Ishikawa (cell line): ENCODE data around the gene DCUN1D2.

Experiments
- CEBPB ChIP-seq: IDR thresholded peaks from 2 replicates; pipeline ENCODE4 v1.6.1; 2012
- CREB1 ChIP-seq: IDR thresholded peaks from 2 replicates; pipeline ENCODE4 v1.6.1; 2012; ENCODE audit warnings: low read depth
- EGR1 ChIP-seq: IDR thresholded peaks from 2 replicates; pipeline ENCODE4 v1.6.1; 2012
- EP300 ChIP-seq: IDR thresholded peaks from 2 replicates; pipeline ENCODE4 v1.6.1; 2012; ENCODE audit warnings: borderline replicate concordance
- FOXM1 ChIP-seq: IDR thresholded peaks from 2 replicates; pipeline ENCODE4 v1.6.1; 2012; ENCODE audit warnings: low read depth, borderline replicate concordance
- NFIC ChIP-seq: IDR thresholded peaks from 2 replicates; pipeline ENCODE4 v1.6.1; 2012
- RAD21 ChIP-seq: IDR thresholded peaks from 2 replicates; pipeline ENCODE4 v1.6.1; 2012; ENCODE audit warnings: low read depth
- REST ChIP-seq: IDR thresholded peaks from 2 replicates; pipeline ENCODE4 v1.6.1; 2012; ENCODE audit warnings: low read depth, mild to moderate bottlenecking
- TAF1 ChIP-seq: IDR thresholded peaks from 2 replicates; pipeline ENCODE4 v1.6.1; 2012; ENCODE audit warnings: low read depth, mild to moderate bottlenecking
- TCF12 ChIP-seq: IDR thresholded peaks from 2 replicates; pipeline ENCODE4 v1.6.1; 2012; ENCODE audit warnings: low read depth
- TEAD4 ChIP-seq: IDR thresholded peaks from 2 replicates; pipeline ENCODE4 v1.6.1; 2012
- USF1 ChIP-seq: IDR thresholded peaks from 2 replicates; pipeline ENCODE4 v1.6.1; 2012
- YY1 ChIP-seq: IDR thresholded peaks from 2 replicates; pipeline ENCODE4 v1.6.1; 2012; ENCODE audit warnings: low read depth
- ZBTB7A ChIP-seq: IDR thresholded peaks from 2 replicates; pipeline ENCODE4 v1.6.1; 2012; ENCODE audit warnings: low read depth
- TF ChIP-seq, protein P1 (sequence below): IDR thresholded peaks from 2 replicates; pipeline ENCODE4 v1.6.1; 2012

DCUN1D2 gene

DNA sequence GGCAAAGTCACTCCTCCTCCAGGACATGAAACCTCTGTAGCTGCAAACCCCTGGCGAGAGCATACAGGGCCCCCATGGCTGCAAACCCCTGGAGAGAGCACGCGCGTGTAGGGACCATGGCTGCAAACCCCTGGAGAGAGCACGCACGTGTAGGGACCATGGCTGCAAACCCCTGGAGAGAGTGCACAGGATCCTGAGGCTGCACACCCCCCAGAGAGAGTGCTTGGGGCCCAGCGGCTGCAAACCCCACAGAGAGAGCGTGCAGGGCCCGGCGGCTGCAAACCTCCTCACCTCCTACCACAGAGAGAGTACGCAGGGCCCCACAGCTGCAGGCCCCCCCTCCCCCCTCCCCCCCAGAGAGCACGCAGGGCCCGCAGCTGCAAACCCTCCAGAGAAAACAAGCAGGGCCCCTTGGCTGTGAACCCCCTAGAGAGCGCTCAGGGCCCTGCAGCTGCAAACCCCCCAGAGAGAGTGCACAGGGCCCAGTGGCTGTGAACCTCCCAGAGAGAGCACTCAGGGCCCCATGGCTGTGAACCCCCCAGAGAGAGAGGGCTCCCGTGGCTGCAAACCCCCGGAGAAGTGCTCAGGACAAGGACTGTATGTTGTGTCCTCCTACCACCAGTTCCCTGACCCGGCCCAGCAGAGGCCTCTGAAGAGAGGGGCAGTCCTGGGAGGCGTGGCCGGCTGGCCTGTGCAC is 44.6 kb downstream of the DCUN1D2 start:
- no peak for TF ChIP-seq TEAD4
- TF ChIP-seq CREB1: no peak
- TF ChIP-seq, protein P1, sequence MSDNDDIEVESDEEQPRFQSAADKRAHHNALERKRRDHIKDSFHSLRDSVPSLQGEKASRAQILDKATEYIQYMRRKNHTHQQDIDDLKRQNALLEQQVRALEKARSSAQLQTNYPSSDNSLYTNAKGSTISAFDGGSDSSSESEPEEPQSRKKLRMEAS: no peak
- no peak for TF ChIP-seq USF1
- no peak for TF ChIP-seq ZBTB7A
- no peak for TF ChIP-seq TAF1
- TF ChIP-seq FOXM1: no peak
- no peak for TF ChIP-seq RAD21
- no peak for TF ChIP-seq YY1
- no peak for TF ChIP-seq EGR1

DNA sequence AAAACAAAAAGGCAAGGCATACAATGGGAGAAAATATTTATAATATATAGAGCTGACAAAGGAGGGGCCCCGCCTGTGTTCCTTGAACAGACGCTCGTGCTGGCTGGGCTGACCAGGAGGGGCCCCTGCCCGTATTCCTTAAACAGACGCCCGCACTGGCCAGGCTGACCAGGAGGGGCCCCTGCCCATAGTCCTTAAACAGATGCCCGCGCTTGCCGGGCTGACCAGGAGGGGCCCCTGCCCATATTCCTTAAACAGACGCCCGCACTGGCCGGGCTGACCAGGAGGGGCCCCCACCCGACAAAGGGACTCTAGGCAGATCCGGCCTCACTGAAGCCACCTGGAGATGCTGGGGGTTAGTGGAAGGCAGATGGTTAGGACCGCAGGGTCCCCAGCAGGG is 46.5 kb downstream of the DCUN1D2 start:
- TF ChIP-seq YY1: no peak
- no peak for TF ChIP-seq RAD21
- no peak for TF ChIP-seq EP300
- TF ChIP-seq REST: no peak
- no peak for TF ChIP-seq EGR1
- no peak for TF ChIP-seq TCF12
- no peak for TF ChIP-seq TEAD4
- no peak for TF ChIP-seq TAF1
- TF ChIP-seq FOXM1: no peak
- no peak for TF ChIP-seq CEBPB

GRCh38 chr13:113442985-113443362 is 47.5 kb downstream of the DCUN1D2 start:
- TF ChIP-seq EP300 (no peak), TEAD4 (no peak), RAD21 (no peak), FOXM1 (no peak), USF1 (no peak), CEBPB (no peak), ZBTB7A (no peak), CREB1 (no peak), REST (no peak), YY1 (no peak), TAF1 (no peak), TCF12 (no peak), NFIC (no peak), EGR1 (no peak)
- TF ChIP-seq, protein P1: no peak

- TF ChIP-seq EP300: no peak
- TF ChIP-seq USF1: no peak
- TF ChIP-seq REST: no peak
- no peak for TF ChIP-seq CEBPB
- no peak for TF ChIP-seq FOXM1
- no peak for TF ChIP-seq RAD21
- no peak for TF ChIP-seq CREB1
- TF ChIP-seq TEAD4: no peak
- TF ChIP-seq EGR1: no peak
- TF ChIP-seq YY1: no peak
- no peak for TF ChIP-seq TAF1
These were observed 48.0 kb downstream of the DCUN1D2 start for GRCh38 chr13:113442354-113442984.
